HepG2 (cell line): Measurements from ENCODE around the gene MYO7A. TPM values are rescaled to one million over a fixed set of nuclear protein-coding genes. Genes with fewer than 3 reads are reported as not detected.
A peak's percentile ranks its signal among the peaks of the same experiment; 100 is the strongest.

ENCODE experiments used
- ATAC-seq: fragments of 200-7000 bp; cut with Tn5 transposase; 3 replicates; pipeline ENCODE4 v1.9.1; 2020; ENCODE audit warnings: mild to moderate bottlenecking, moderate library complexity
- BruUV-seq: library from RNA; stranded (reverse); fragments of 400-500 nt; replicated peaks from 2 replicates; lab custom pipeline; 2021; lab: Mats Ljungman, UMichigan
- CTCF ChIA-PET: fragments of 300-600 bp; formaldehyde crosslinking; extraction: SDS; loops from one replicate; lab custom pipeline; 2021; ENCODE audit warnings: low total read pairs, inconsistent platforms, low intra/inter-chr PET ratio; lab: Yijun Ruan, JAX
- POLR2A ChIA-PET: fragments of 350-600 bp; sonication (Branson Sonifier 250); formaldehyde crosslinking; loops from one replicate; lab custom pipeline; 2020; ENCODE audit warnings: antibody characterized with exemption, inconsistent platforms; lab: Yijun Ruan, JAX
- DNase-seq: peaks from one replicate; pipeline ENCODE4 v3.0.0-alpha.2; 2015; ENCODE audit warnings: low spot score
- FAIRE-seq: peaks from 3 replicates; lab custom pipeline; 2011; peaks lifted over from hg19 to GRCh38; lab: Jason Lieb, UNC
- H2AFZ ChIP-seq: one replicate; pipeline ENCODE4 v1.6.1; 2011; ENCODE audit warnings: low read length, inconsistent platforms
- H3K27ac ChIP-seq: fragments of 300-600 bp; 3 replicates; pipeline ENCODE4 v1.8.0; 2011; ENCODE audit warnings: mixed run types, mild to moderate bottlenecking, mixed read lengths, low read length, inconsistent platforms; ENCODE audit not compliant: insufficient read depth; ENCODE audit errors: extremely low read length
- H3K27me3 ChIP-seq, 2 experiments: fragments of 200-600 bp in 1 of 2; 2 replicates in 1 of 2; 3 replicates in 1 of 2; pipeline versions ENCODE4 v1.6.0 to v1.8.0; 2011; ENCODE audit warnings: low read length in 2 of 2, mild to moderate bottlenecking in 2 of 2, moderate library complexity in 2 of 2, inconsistent platforms in 1 of 2; ENCODE audit not compliant: insufficient read depth in 2 of 2, control insufficient read depth in 1 of 2
- H3K36me3 ChIP-seq, 2 experiments: fragments of 200-600 bp in 1 of 2; replicated peaks in 1 of 2; 2 replicates in 1 of 2; 3 replicates in 1 of 2; pipeline versions ENCODE4 v1.5.1 to v1.8.0; 2011; ENCODE audit warnings: low read length in 2 of 2, inconsistent platforms in 1 of 2; ENCODE audit not compliant: insufficient read depth in 2 of 2, control insufficient read depth in 1 of 2
- H3K4me1 ChIP-seq: 2 replicates; pipeline ENCODE4 v1.5.1; 2012; ENCODE audit warnings: low read length, inconsistent platforms; ENCODE audit not compliant: insufficient read depth
- H3K4me2 ChIP-seq: 2 replicates; pipeline ENCODE4 v1.6.0; 2011; ENCODE audit warnings: low read depth, low read length, inconsistent platforms
- H3K4me3 ChIP-seq, 3 experiments: fragments of 200-600 bp in 1 of 3; sonication (generic), shearing (Covaris generic) in 1 of 3; replicated peaks in 1 of 3; 2 replicates each; pipeline ENCODE4 v1.5.1; 2011 to 2016; ENCODE audit warnings: low read length in 3 of 3, inconsistent platforms in 2 of 3, low read depth in 2 of 3, mild to moderate bottlenecking in 2 of 3, control low read depth in 1 of 3, mixed read lengths in 1 of 3; ENCODE audit not compliant: insufficient read depth in 1 of 3
- H3K79me2 ChIP-seq: one replicate; pipeline ENCODE4 v1.6.1; 2011; ENCODE audit warnings: low read length, inconsistent platforms; ENCODE audit not compliant: insufficient read depth
- H3K9ac ChIP-seq: 2 replicates; pipeline ENCODE4 v1.6.0; 2011; ENCODE audit warnings: mild to moderate bottlenecking, low read depth, low read length, inconsistent platforms; ENCODE audit not compliant: insufficient read depth
- H3K9me3 ChIP-seq: 2 replicates; pipeline ENCODE4 v1.5.1; 2012; ENCODE audit warnings: mild to moderate bottlenecking, low read length
- H4K20me1 ChIP-seq: 2 replicates; pipeline ENCODE4 v1.6.0; 2011; ENCODE audit warnings: inconsistent platforms, mild to moderate bottlenecking, low read length, moderate library complexity; ENCODE audit not compliant: insufficient read depth
- ADNP ChIP-seq: sonication (generic); formaldehyde crosslinking; IDR thresholded peaks from 2 replicates; pipeline ENCODE4 v1.4.0; 2020; ENCODE audit warnings: missing genetic modification reagents
- ARNT2 ChIP-seq: sonication (generic); formaldehyde crosslinking; IDR thresholded peaks from 2 replicates; pipeline ENCODE4 v1.8.0; 2022; ENCODE audit warnings: mild to moderate bottlenecking, low read depth, missing genetic modification reagents, moderate library complexity
- FOSL1 ChIP-seq: sonication (generic); formaldehyde crosslinking; IDR thresholded peaks from 2 replicates; pipeline ENCODE4 v1.9.0; 2021; ENCODE audit warnings: missing genetic modification reagents, borderline replicate concordance
- HNRNPL ChIP-seq: fragments of 200-400 bp; formaldehyde crosslinking; IDR thresholded peaks from 2 replicates; pipeline ENCODE4 v1.6.1; 2017; ENCODE audit warnings: mild to moderate bottlenecking, low read depth, low read length
- HOXD1 ChIP-seq: sonication (generic); formaldehyde crosslinking; IDR thresholded peaks from 2 replicates; pipeline ENCODE4 v1.5.0; 2020; ENCODE audit warnings: missing genetic modification reagents
- KAT8 ChIP-seq: IDR thresholded peaks from 2 replicates; pipeline ENCODE4 v1.6.1; 2016; ENCODE audit warnings: missing genetic modification reagents, missing compliant biosample characterization
- KLF12 ChIP-seq: sonication (generic); formaldehyde crosslinking; IDR thresholded peaks from 2 replicates; pipeline ENCODE4 v1.4.0; 2020; ENCODE audit warnings: missing genetic modification reagents, borderline replicate concordance
- MEIS2 ChIP-seq: sonication (generic); formaldehyde crosslinking; IDR thresholded peaks from 2 replicates; pipeline ENCODE4 v1.9.0; 2021; ENCODE audit warnings: mild to moderate bottlenecking, missing genetic modification reagents
- NR2F6 ChIP-seq, 2 experiments: IDR thresholded peaks; 2 replicates each; pipeline ENCODE4 v1.6.1; 2016; ENCODE audit warnings: antibody characterized with exemption in 1 of 2, mild to moderate bottlenecking in 1 of 2
- POGK ChIP-seq: sonication (generic); formaldehyde crosslinking; conservative IDR thresholded peaks from 2 replicates; pipeline ENCODE4 v1.8.0; 2022; ENCODE audit warnings: mild to moderate bottlenecking, moderate library complexity, missing genetic modification reagents
- PREB ChIP-seq: sonication (generic); formaldehyde crosslinking; IDR thresholded peaks from 2 replicates; pipeline ENCODE4 v1.4.0; 2020; ENCODE audit warnings: missing genetic modification reagents
- RARA ChIP-seq: IDR thresholded peaks from 2 replicates; pipeline ENCODE4 v1.6.1; 2016; ENCODE audit warnings: missing genetic modification reagents, missing compliant biosample characterization
- SP4 ChIP-seq: sonication (generic); formaldehyde crosslinking; IDR thresholded peaks from 2 replicates; pipeline ENCODE4 v1.8.1; 2023; ENCODE audit warnings: mild to moderate bottlenecking, missing genetic modification reagents
- SRY ChIP-seq: sonication (generic); formaldehyde crosslinking; IDR thresholded peaks from 2 replicates; pipeline ENCODE4 v1.8.0; 2022; ENCODE audit warnings: mild to moderate bottlenecking, missing genetic modification reagents
- ZMYM3 ChIP-seq: sonication (generic); formaldehyde crosslinking; IDR thresholded peaks from 2 replicates; pipeline ENCODE4 v1.5.1; 2020; ENCODE audit warnings: mild to moderate bottlenecking, missing genetic modification reagents
- ZNF263 ChIP-seq: sonication (generic); formaldehyde crosslinking; IDR thresholded peaks from 2 replicates; pipeline ENCODE4 v1.4.0; 2020; ENCODE audit warnings: missing genetic modification reagents
- ZNF800 ChIP-seq: sonication (generic); formaldehyde crosslinking; IDR thresholded peaks from 2 replicates; pipeline ENCODE4 v1.4.0; 2020; ENCODE audit warnings: missing genetic modification reagents
- WGBS: methylation state at CpG from one replicate; pipeline ENCODE4 v1.1.6; 2017; ENCODE audit warnings: low lambda C conversion rate; 5-methylcytosine and 5-hydroxymethylcytosine counted together
- in situ Hi-C: cut with HindIII; loops from 2 replicates; pipeline ENCODE4 v1.10.0; 2017; ENCODE audit warnings: low pct_unique_long_range_greater_than_20kb; ENCODE audit not compliant: extremely low pct_ligation_motif_present
- intact Hi-C: fragments of 100-400 bp; cut with micrococcal nuclease; formaldehyde crosslinking; loops from one replicate; pipeline ENCODE4 v1.10.0; 2022; ENCODE audit not compliant: unreplicated experiment
- polyA plus RNA-seq, 8 experiments: library from polyadenylated mRNA; depleted of rRNA in 3 of 8; stranded (reverse) in 7 of 8; unstranded in 1 of 8; fragments of >200 nt; fragmentation: Illumina TruSeq in 4 of 8; extraction: Trizol in 4 of 8; gene quantifications; 2 replicates each; pipeline versions ENCODE4 v1.2.1 to v1.2.3, GENCODE V29; 2011 to 2016; ENCODE audit warnings: low read depth in 4 of 8, missing spikeins in 1 of 8, mixed read lengths in 1 of 8; ENCODE audit not compliant: insufficient read depth in 1 of 8
- total RNA-seq, 5 experiments: library from RNA; depleted of rRNA; stranded (reverse); fragments of >200 nt; fragmentation: Illumina TruSeq; extraction: Trizol; gene quantifications; 2 replicates each; pipeline ENCODE4 v1.2.3, GENCODE V29; 2016; ENCODE audit warnings: low read depth in 1 of 5

The MYO7A gene
- total and polyA plus RNA-seq, 2 of the 13 experiments (the other 11 are each of a cell fraction or from before 2014, with no cell fraction given) = 7.5 to 10.0 TPM

- ChIA-PET CTCF (interaction anchor here (5.0 kb wide), 1 partner anchor 57 kb away, joined by 150 read pairs; no protein-coding TSS in a partner anchor), POLR2A (interaction anchor here (0.8 to 3.5 kb wide), 5 partner anchors 10 to 35 kb away, joined by 3 to 18 read pairs (median 4); no protein-coding TSS in a partner anchor)
- H4K20me1 ChIP-seq = no peaks in the 10 kb centered on the region
- intact Hi-C loops = loop anchor here (2.0 kb wide), 1 partner anchor 15 kb away; no protein-coding TSS in a partner anchor
- FAIRE-seq = no peak
- H3K9ac ChIP-seq = peak overlapping the region; percentile 55
- peaks cover 0 to 11% of the 10 kb centered on the region in 2 experiments; a peak in 1 of 5 replicates for H3K27me3 ChIP-seq
- DNase-seq = no peak
- H3K4me2 ChIP-seq = peak overlapping the region; percentile 100
- H3K9me3 ChIP-seq = no peaks in the 10 kb centered on the region
- BruUV-seq = no TSS peak
- no peak for ATAC-seq
- H3K36me3 ChIP-seq = no peaks in the 10 kb centered on the region
- H3K4me3 ChIP-seq = peak overlapping the region in 1 of 3 experiments; percentile 80; a peak in 3 of 6 replicates
- in situ Hi-C loops = loop anchor here (5.0 kb wide), 1 partner anchor 57 kb away; no protein-coding TSS in a partner anchor
- peaks cover 57% of the 10 kb centered on the region for H3K4me1 ChIP-seq
- 24% methylated on average over 5 of the region's 11 CpGs for WGBS
- H2AFZ ChIP-seq = no peak overlapping the region
- H3K27ac ChIP-seq = peak overlapping the region; percentile 64
- no peaks in the 10 kb centered on the region for H3K79me2 ChIP-seq
- TF ChIP-seq HNRNPL = 0 out of 2 replicates have a peak, but pooled peaks have one; percentile 19
- TF ChIP-seq FOSL1 (CRISPR knock-in tag) = 0 out of 2 replicates have a peak, but pooled peaks have one; percentile 11
- TF ChIP-seq ZMYM3 (CRISPR knock-in tag) = peak; percentile 72
- no peak for TF ChIP-seq SP4 (CRISPR knock-in tag)
- TF ChIP-seq ZNF263 (CRISPR knock-in tag) = peak; percentile 52; the same call in 1 of the 2 replicates
- 0 out of 2 replicates have a peak, but pooled peaks have one; percentile 34 for TF ChIP-seq MEIS2 (CRISPR knock-in tag)
- TF ChIP-seq PREB (CRISPR knock-in tag) = 0 out of 2 replicates have a peak, but pooled peaks have one; percentile 40
- TF ChIP-seq ARNT2 = 0 out of 2 replicates have a peak, but pooled peaks have one; percentile 24
- TF ChIP-seq RARA (CRISPR knock-in tag) = 0 out of 2 replicates have a peak, but pooled peaks have one; percentile 29
- peak; percentile 18; the same call in 1 of the 2 replicates for TF ChIP-seq HOXD1 (CRISPR knock-in tag)
- 0 out of 2 replicates have a peak, but pooled peaks have one; percentile 18 for TF ChIP-seq KLF12 (CRISPR knock-in tag)
- peak; percentile 60 for TF ChIP-seq NR2F6 (IDR thresholded peaks at IDR 0.05)
- TF ChIP-seq NR2F6 (CRISPR knock-in tag; IDR thresholded peaks at IDR 0.05) = peak; percentile 54; the same call in 1 of the 2 replicates
- no peak for TF ChIP-seq POGK (CRISPR knock-in tag)
- 0 out of 2 replicates have a peak, but pooled peaks have one; percentile 21 for TF ChIP-seq SRY (CRISPR knock-in tag)
- TF ChIP-seq ZNF800 (CRISPR knock-in tag) = 0 out of 2 replicates have a peak, but pooled peaks have one; percentile 21
- TF ChIP-seq KAT8 = no peak
- peak; percentile 9; the same call in 1 of the 2 replicates for TF ChIP-seq ADNP
Measured at GRCh38 chr11:77129842-77130756, 2.1 kb downstream of the MYO7A start.
